HG02763 (cell line): ENCODE data around the gene SYNPO2L.
"Not testable (repeated sequence)": the region's sequence is repeated elsewhere in the genome, so short reads cannot be mapped to it uniquely, and the experiment has no call there.

Experiments
- ATAC-seq: cut with Tn5 transposase; IDR thresholded peaks from one replicate; pipeline ENCODE4 v1.9.1; 2021; ENCODE audit warnings: mild to moderate bottlenecking, moderate library complexity; ENCODE audit not compliant: unreplicated experiment

SYNPO2L gene

GRCh38 chr10:73625004-73625883 is 30.6 kb downstream of the SYNPO2L start:
- peak; percentile 37 for ATAC-seq

GRCh38 chr10:73623056-73623455 is 32.8 kb downstream of the SYNPO2L start:
- ATAC-seq: no peak

- not testable (repeated sequence) for ATAC-seq
Measured at GRCh38 chr10:73620974-73621373, 34.9 kb downstream of the SYNPO2L start.

GRCh38 chr10:73617143-73617542 is 38.7 kb downstream of the SYNPO2L start:
- not testable (repeated sequence) for ATAC-seq

- ATAC-seq: no peak
Measured at GRCh38 chr10:73614720-73615119, 41.1 kb downstream of the SYNPO2L start.

- no peak for ATAC-seq
Measured at GRCh38 chr10:73609116-73609515, 46.7 kb downstream of the SYNPO2L start.

- no peak for ATAC-seq
Measured at GRCh38 chr10:73601486-73601921, 54.3 kb downstream of the SYNPO2L start.

GRCh38 chr10:73597346-73597745 is 58.5 kb downstream of the SYNPO2L start:
- ATAC-seq: no peak
